GM12891 (cell line): ENCODE data around the gene PCDHB12.

Source experiments
- POLR2A ChIP-seq: IDR thresholded peaks from 2 replicates; pipeline ENCODE4 v1.6.1; 2011; ENCODE audit warnings: low read depth, low read length, control low read depth
- POLR2AphosphoS5 ChIP-seq: IDR thresholded peaks from 2 replicates; pipeline ENCODE4 v1.6.1; 2011; ENCODE audit warnings: low read depth, low read length, control low read depth
- SPI1 ChIP-seq: IDR thresholded peaks from 2 replicates; pipeline ENCODE4 v1.6.1; 2011; ENCODE audit warnings: low read depth, low read length, control low read depth
- TAF1 ChIP-seq: IDR thresholded peaks from 2 replicates; pipeline ENCODE4 v1.6.1; 2011; ENCODE audit warnings: low read depth, low read length, control low read depth

- TF ChIP-seq POLR2A (no peak), POLR2AphosphoS5 (no peak), TAF1 (no peak), SPI1 (no peak)
These were observed 33.0 kb downstream of the PCDHB12 start for GRCh38 chr5:141241496-141241895.
